NB4 (cell line): Measurements from ENCODE around the gene KCNIP3.

ENCODE experiments used
- CTCF ChIP-seq: IDR thresholded peaks from one replicate; pipeline ENCODE4 v1.5.1; 2012; ENCODE audit warnings: low read depth, low read length
- MAX ChIP-seq: IDR thresholded peaks from 2 replicates; pipeline ENCODE4 v1.6.1; 2011; ENCODE audit warnings: low read depth, low read length
- POLR2A ChIP-seq: IDR thresholded peaks from 2 replicates; pipeline ENCODE4 v1.6.1; 2011; ENCODE audit warnings: mild to moderate bottlenecking; ENCODE audit not compliant: insufficient read length; ENCODE audit errors: extremely low read depth

- TF ChIP-seq POLR2A (no peak), CTCF (no peak), MAX (no peak)
Observed at GRCh38 chr2:95265182-95265581, 32.0 kb upstream of the KCNIP3 start.
